ENCODE measurements around the gene MNT.

GRCh38 chr17:2414446-2415064 lies 13.7 kb upstream of the MNT start:
- TF ChIP-seq POLR2A (IDR thresholded peaks at IDR 0.05) = no peak
- TF ChIP-seq, protein P1, sequence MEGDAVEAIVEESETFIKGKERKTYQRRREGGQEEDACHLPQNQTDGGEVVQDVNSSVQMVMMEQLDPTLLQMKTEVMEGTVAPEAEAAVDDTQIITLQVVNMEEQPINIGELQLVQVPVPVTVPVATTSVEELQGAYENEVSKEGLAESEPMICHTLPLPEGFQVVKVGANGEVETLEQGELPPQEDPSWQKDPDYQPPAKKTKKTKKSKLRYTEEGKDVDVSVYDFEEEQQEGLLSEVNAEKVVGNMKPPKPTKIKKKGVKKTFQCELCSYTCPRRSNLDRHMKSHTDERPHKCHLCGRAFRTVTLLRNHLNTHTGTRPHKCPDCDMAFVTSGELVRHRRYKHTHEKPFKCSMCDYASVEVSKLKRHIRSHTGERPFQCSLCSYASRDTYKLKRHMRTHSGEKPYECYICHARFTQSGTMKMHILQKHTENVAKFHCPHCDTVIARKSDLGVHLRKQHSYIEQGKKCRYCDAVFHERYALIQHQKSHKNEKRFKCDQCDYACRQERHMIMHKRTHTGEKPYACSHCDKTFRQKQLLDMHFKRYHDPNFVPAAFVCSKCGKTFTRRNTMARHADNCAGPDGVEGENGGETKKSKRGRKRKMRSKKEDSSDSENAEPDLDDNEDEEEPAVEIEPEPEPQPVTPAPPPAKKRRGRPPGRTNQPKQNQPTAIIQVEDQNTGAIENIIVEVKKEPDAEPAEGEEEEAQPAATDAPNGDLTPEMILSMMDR (IDR thresholded peaks at IDR 0.05) = no peak
- TF ChIP-seq POLR2AphosphoS5 (IDR thresholded peaks at IDR 0.05) = no peak

Measured in transverse colon (tissue), 4 donors.